Fibroblast of lung (primary cell): ENCODE data around the gene PRKAR1A.

Source experiments
- CTCF ChIP-seq, 2 donors: IDR thresholded peaks in 1 of 2; conservative IDR thresholded peaks in 1 of 2; 1 replicate in 1 of 2; 2 replicates in 1 of 2; pipeline ENCODE4 v1.5.1; 2011 to 2012; ENCODE audit warnings: low read length in 2 of 2, control low read depth in 1 of 2, inconsistent platforms in 1 of 2, low read depth in 1 of 2, mild to moderate bottlenecking in 1 of 2
- EZH2 ChIP-seq: IDR thresholded peaks from 2 replicates; pipeline ENCODE4 v1.5.1; 2012; ENCODE audit warnings: low read length, control low read depth, mild to moderate bottlenecking; ENCODE audit errors: missing control alignments

GRCh38 chr17:68505951-68506350 is 6.3 kb upstream of the PRKAR1A start:
- no peak for TF ChIP-seq CTCF (conservative IDR thresholded peaks at IDR 0.05 in 1 of 2, IDR thresholded peaks at IDR 0.05 in 1 of 2; ENCODE audit: low read depth in 1 of 2, low read length in 2 of 2)
- no peak for TF ChIP-seq EZH2
